ENCODE results near the gene RAET1G. TPM values are rescaled to one million over a fixed set of nuclear protein-coding genes. Genes with fewer than 3 reads are reported as not detected.
"Not testable (repeated sequence)": the region's sequence is repeated elsewhere in the genome, so short reads cannot be mapped to it uniquely, and the experiment has no call there.

The RAET1G gene
- total RNA-seq, 4 donors from 2014 or later = not detected

GRCh38 chr6:149962461-149963211 lies 39.7 kb upstream of the RAET1G start:
- H3K27me3 ChIP-seq = peaks cover 95% of the 10 kb centered on the region
- 70 to 81% methylated on average over 3 to 7 of the region's 7 CpGs for WGBS, 2 donors (ENCODE audit: low coverage in 1 of 2)
- H3K4me3 ChIP-seq = no peak overlapping the region
- H3K4me1 ChIP-seq = peaks cover 11 to 24% (median 23%) of the 10 kb centered on the region in 4 donors
- DNase-seq = no peak
- in situ Hi-C loops (cut with MboI; ENCODE audit: low pct_ligation_motif_present in 1 of 4, low pct_unique_long_range_greater_than_20kb in 1 of 4, low sequenced_read_pairs in 3 of 4) (no loop called here), intact Hi-C loops (cut with DNase I; ENCODE audit: low total_unique reads) (no loop called here)
- H3K27ac ChIP-seq = no peak overlapping the region
- H3K36me3 ChIP-seq = no peaks in the 10 kb centered on the region
- no peaks in the 10 kb centered on the region for H3K9me3 ChIP-seq
- no peak for TF ChIP-seq EP300 (IDR thresholded peaks at IDR 0.05; ENCODE audit: low read depth)
- TF ChIP-seq POLR2AphosphoS5 (IDR thresholded peaks at IDR 0.05) = no peak
- TF ChIP-seq CTCF (IDR thresholded peaks at IDR 0.05) = no peak
- no peak for TF ChIP-seq POLR2A (IDR thresholded peaks at IDR 0.05)

DNA sequence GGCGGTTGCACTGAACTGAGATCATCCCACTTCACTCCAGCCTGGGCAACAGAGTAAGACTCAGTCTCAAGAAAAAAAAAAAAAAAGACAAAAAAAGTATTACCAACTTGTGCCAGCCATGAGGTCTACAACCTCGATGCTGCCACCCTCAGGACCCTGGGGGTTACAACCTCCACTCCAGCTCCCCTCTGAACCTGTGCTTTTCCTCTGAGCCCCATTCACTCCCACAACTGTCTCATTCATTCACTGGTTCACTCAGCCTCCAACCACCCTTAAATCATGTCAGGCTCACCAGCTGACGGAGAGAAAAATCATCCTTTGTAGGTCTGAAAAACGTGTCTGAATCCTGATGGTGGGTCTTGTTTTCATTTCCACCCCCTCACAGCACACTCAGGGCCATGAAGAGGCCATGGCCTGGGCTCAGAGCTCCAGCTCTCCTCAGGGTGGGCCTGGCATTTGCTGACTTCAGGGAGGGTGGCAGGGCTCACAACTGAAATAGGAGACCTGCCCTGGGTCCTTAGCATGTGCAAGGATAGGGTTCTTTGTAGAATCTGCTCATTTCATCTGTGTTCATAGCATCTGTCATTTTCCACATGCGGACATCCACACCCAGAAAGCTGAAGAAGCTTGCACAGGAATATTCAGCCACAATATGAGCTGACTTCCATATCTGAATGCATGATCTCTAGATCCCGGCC lies 39.0 kb upstream of the RAET1G start:
- no peak for DNase-seq
- H3K4me3 ChIP-seq = no peak overlapping the region
- intact Hi-C loops (cut with DNase I; ENCODE audit: low total_unique reads) = no loop called here
- TF ChIP-seq CTCF (IDR thresholded peaks at IDR 0.05) = no peak
- no peak for TF ChIP-seq POLR2AphosphoS5 (IDR thresholded peaks at IDR 0.05)
- TF ChIP-seq EP300 (IDR thresholded peaks at IDR 0.05; ENCODE audit: low read depth) = no peak
- TF ChIP-seq POLR2A (IDR thresholded peaks at IDR 0.05) = no peak
- peaks cover 11 to 24% (median 23%) of the 10 kb centered on the region in 4 donors for H3K4me1 ChIP-seq
- H3K9me3 ChIP-seq = no peaks in the 10 kb centered on the region
- H3K27me3 ChIP-seq = peaks cover 95% of the 10 kb centered on the region
- 60 to 100% methylated on average over 1 to 6 of the region's 6 CpGs for WGBS, 2 donors (ENCODE audit: low coverage in 1 of 2)
- in situ Hi-C loops (cut with MboI; ENCODE audit: low pct_ligation_motif_present in 1 of 4, low pct_unique_long_range_greater_than_20kb in 1 of 4, low sequenced_read_pairs in 3 of 4) = no loop called here
- H3K36me3 ChIP-seq = no peaks in the 10 kb centered on the region
- no peak overlapping the region for H3K27ac ChIP-seq

DNA sequence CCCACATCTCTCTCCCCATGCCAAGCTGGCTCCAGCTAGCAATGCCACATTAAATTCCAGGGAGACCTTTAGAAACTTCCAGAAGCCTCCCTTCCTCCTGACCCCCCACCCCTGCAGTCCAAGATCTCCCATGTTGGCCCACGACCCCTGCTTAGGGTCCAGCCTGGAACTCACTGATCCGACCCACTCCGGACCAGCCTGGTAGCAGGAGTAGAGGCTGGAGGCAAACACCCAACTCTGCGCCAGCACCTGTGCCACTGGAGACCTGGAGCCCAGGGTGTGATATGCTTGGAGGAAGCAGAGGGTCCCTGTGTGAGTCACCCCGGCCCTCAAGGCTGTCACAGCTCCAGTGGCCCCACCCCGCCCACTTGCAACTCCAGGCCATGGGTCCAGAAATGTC lies 37.6 kb upstream of the RAET1G start:
- H3K4me1 ChIP-seq = peaks cover 11 to 24% (median 23%) of the 10 kb centered on the region in 4 donors
- no peak for DNase-seq
- H3K9me3 ChIP-seq = no peaks in the 10 kb centered on the region
- no peak for TF ChIP-seq POLR2AphosphoS5 (IDR thresholded peaks at IDR 0.05)
- TF ChIP-seq EP300 (IDR thresholded peaks at IDR 0.05; ENCODE audit: low read depth) = no peak
- no peak for TF ChIP-seq POLR2A (IDR thresholded peaks at IDR 0.05)
- TF ChIP-seq CTCF (IDR thresholded peaks at IDR 0.05) = no peak
- no peaks in the 10 kb centered on the region for H3K36me3 ChIP-seq
- H3K27me3 ChIP-seq = peaks cover 98% of the 10 kb centered on the region
- intact Hi-C loops (cut with DNase I; ENCODE audit: low total_unique reads) (no loop called here), in situ Hi-C loops (cut with MboI; ENCODE audit: low pct_ligation_motif_present in 1 of 4, low pct_unique_long_range_greater_than_20kb in 1 of 4, low sequenced_read_pairs in 3 of 4) (no loop called here)
- no peak overlapping the region for H3K27ac ChIP-seq
- H3K4me3 ChIP-seq = no peak overlapping the region
- 62 to 68% methylated on average over 2 to 6 of the region's 6 CpGs for WGBS, 2 donors (ENCODE audit: low coverage in 1 of 2)

DNA sequence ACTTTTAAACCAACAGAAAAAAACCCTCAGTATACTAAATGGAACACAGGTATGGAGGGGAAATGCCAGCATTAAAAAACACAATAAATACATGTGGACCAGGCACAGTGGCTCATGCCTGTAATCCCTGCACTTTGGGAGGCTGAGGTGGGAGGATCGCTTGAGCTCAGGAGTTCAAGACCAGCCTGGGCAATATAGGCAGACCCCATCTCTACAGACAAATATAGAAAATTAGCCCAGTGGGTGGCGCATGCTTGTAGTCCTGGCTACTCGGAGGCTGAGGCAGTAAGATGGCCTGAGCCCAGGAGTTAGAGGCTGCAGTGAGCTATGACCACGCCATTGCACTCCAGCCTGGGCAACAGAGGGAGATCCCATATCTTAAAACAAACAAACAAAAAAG lies 36.9 kb upstream of the RAET1G start:
- H3K36me3 ChIP-seq; DNase-seq; intact Hi-C loops (cut with DNase I; ENCODE audit: low total_unique reads); in situ Hi-C loops (cut with MboI; ENCODE audit: low pct_ligation_motif_present in 1 of 4, low pct_unique_long_range_greater_than_20kb in 1 of 4, low sequenced_read_pairs in 3 of 4); H3K4me3 ChIP-seq; H3K9me3 ChIP-seq; H3K27ac ChIP-seq: not testable (repeated sequence)
- Histone ChIP-seq H3K4me1 (peaks cover 7 to 18% (median 17%) of the 10 kb centered on the region in 4 donors), H3K27me3 (peaks cover 97% of the 10 kb centered on the region)
- 58 to 80% methylated on average over 1 to 4 of the region's 4 CpGs for WGBS, 2 donors (ENCODE audit: low coverage in 1 of 2)

GRCh38 chr6:149958124-149958523 lies 35.2 kb upstream of the RAET1G start:
- intact Hi-C loops (cut with DNase I; ENCODE audit: low total_unique reads); H3K9me3 ChIP-seq; H3K36me3 ChIP-seq; H3K4me3 ChIP-seq; in situ Hi-C loops (cut with MboI; ENCODE audit: low pct_ligation_motif_present in 1 of 4, low pct_unique_long_range_greater_than_20kb in 1 of 4, low sequenced_read_pairs in 3 of 4); DNase-seq; H3K4me1 ChIP-seq; H3K27ac ChIP-seq: not testable (repeated sequence)
- 36 to 40% methylated on average over 3 of the region's 3 CpGs for WGBS, 2 donors (ENCODE audit: low coverage in 1 of 2)
- peaks cover 96% of the 10 kb centered on the region for H3K27me3 ChIP-seq

DNA sequence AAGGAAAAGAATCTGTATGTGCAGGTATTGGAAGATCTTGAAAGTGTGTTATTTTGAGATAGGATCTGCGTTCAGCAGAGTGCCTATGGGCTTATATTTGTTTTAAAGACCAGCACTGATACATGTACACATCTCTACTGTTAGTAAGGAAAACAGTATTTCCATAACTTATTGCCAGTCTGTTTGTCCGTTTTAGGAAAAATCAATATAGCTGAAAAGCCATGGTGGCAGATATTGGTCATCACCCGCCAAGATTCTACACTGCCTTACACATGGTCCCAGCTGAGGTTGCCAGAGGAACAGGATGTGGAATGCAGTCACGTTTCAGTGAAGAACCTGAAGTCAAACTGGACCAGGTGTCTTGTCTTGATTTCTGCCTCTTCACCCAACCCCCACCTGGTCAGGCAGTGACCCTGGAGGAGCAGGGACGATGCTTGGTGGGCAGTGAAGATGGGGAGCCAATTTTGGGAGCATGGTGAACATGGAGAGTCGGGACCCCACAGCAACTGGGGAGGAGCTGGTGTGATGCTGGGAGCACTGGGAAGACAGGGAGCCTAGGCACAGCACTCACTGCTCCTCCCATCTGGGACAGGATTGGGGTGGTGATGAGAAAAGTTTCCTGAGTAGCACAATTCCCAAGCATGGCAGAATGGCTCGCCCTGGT lies 32.9 kb upstream of the RAET1G start:
- peaks cover 96% of the 10 kb centered on the region for H3K27me3 ChIP-seq
- H3K27ac ChIP-seq; intact Hi-C loops (cut with DNase I; ENCODE audit: low total_unique reads); H3K36me3 ChIP-seq; H3K9me3 ChIP-seq; in situ Hi-C loops (cut with MboI; ENCODE audit: low pct_ligation_motif_present in 1 of 4, low pct_unique_long_range_greater_than_20kb in 1 of 4, low sequenced_read_pairs in 3 of 4); H3K4me3 ChIP-seq; H3K4me1 ChIP-seq; DNase-seq: not testable (repeated sequence)
- WGBS, 2 donors (ENCODE audit: low coverage in 1 of 2) = 42 to 44% methylated on average over 3 to 7 of the region's 7 CpGs

GRCh38 chr6:149954984-149955653 lies 32.2 kb upstream of the RAET1G start:
- H3K36me3 ChIP-seq; in situ Hi-C loops (cut with MboI; ENCODE audit: low pct_ligation_motif_present in 1 of 4, low pct_unique_long_range_greater_than_20kb in 1 of 4, low sequenced_read_pairs in 3 of 4); H3K9me3 ChIP-seq; H3K27ac ChIP-seq; H3K4me1 ChIP-seq; DNase-seq; intact Hi-C loops (cut with DNase I; ENCODE audit: low total_unique reads); H3K4me3 ChIP-seq: not testable (repeated sequence)
- peaks cover 96% of the 10 kb centered on the region for H3K27me3 ChIP-seq
- 0 to 20% methylated on average over 1 to 13 of the region's 21 CpGs for WGBS, 2 donors (ENCODE audit: low coverage in 1 of 2)
